H9 (cell line): Measurements from ENCODE around the gene APOOL. TPM values are rescaled to one million over a fixed set of nuclear protein-coding genes. Genes with fewer than 3 reads are reported as not detected.

ENCODE experiments used
- DNase-seq: peaks from one replicate; pipeline ENCODE4 v3.0.0-alpha.2; 2017
- H2AFZ ChIP-seq: one replicate; pipeline ENCODE4 v1.6.1; 2013; ENCODE audit warnings: mild to moderate bottlenecking, low read length, control low read depth, moderate library complexity
- H2AK5ac ChIP-seq: 2 replicates; pipeline ENCODE4 v1.6.1; 2013; ENCODE audit warnings: low read length, control low read depth, mixed read lengths; ENCODE audit not compliant: insufficient read length
- H2BK120ac ChIP-seq: one replicate; pipeline ENCODE4 v1.6.1; 2013; ENCODE audit warnings: low read depth, mild to moderate bottlenecking, low read length, control low read depth, inconsistent platforms; ENCODE audit not compliant: poor library complexity, severe bottlenecking
- H2BK12ac ChIP-seq: 2 replicates; pipeline ENCODE4 v1.6.1; 2013; ENCODE audit warnings: low read length, control low read depth, mixed read lengths, low read depth; ENCODE audit not compliant: insufficient read length
- H2BK15ac ChIP-seq: 2 replicates; pipeline ENCODE4 v1.6.1; 2013; ENCODE audit warnings: low read depth, low read length, control low read depth
- H2BK20ac ChIP-seq: one replicate; pipeline ENCODE4 v1.6.1; 2013; ENCODE audit warnings: low read depth, mild to moderate bottlenecking, low read length, control low read depth, inconsistent platforms; ENCODE audit not compliant: poor library complexity, severe bottlenecking
- H2BK5ac ChIP-seq: 2 replicates; pipeline ENCODE4 v1.6.1; 2013; ENCODE audit warnings: low read length, control low read depth, mixed read lengths; ENCODE audit not compliant: insufficient read length
- H3K14ac ChIP-seq: 2 replicates; pipeline ENCODE4 v1.6.1; 2013; ENCODE audit warnings: low read length, control low read depth; ENCODE audit not compliant: insufficient read depth
- H3K18ac ChIP-seq: 2 replicates; pipeline ENCODE4 v1.6.1; 2013; ENCODE audit warnings: low read depth, mild to moderate bottlenecking, mixed read lengths, low read length, control low read depth; ENCODE audit not compliant: insufficient read length
- H3K23ac ChIP-seq: 2 replicates; pipeline ENCODE4 v1.6.1; 2013; ENCODE audit warnings: low read length, control low read depth, mixed read lengths, low read depth; ENCODE audit not compliant: insufficient read length
- H3K23me2 ChIP-seq: 2 replicates; pipeline ENCODE4 v1.6.1; 2013; ENCODE audit warnings: low read depth, mild to moderate bottlenecking, mixed read lengths, low read length, control low read depth; ENCODE audit not compliant: insufficient read length, poor library complexity, severe bottlenecking
- H3K27ac ChIP-seq: 2 replicates; pipeline ENCODE4 v1.5.1; 2013; ENCODE audit warnings: low read length, control low read depth, mixed read lengths, low read depth; ENCODE audit not compliant: insufficient read length
- H3K27me3 ChIP-seq: 2 replicates; pipeline ENCODE4 v1.6.1; 2013; ENCODE audit warnings: low read length, control low read depth, inconsistent platforms; ENCODE audit not compliant: insufficient read depth
- H3K4ac ChIP-seq: 2 replicates; pipeline ENCODE4 v1.6.1; 2013; ENCODE audit warnings: low read depth, mild to moderate bottlenecking, control low read depth, inconsistent platforms, low read length, moderate library complexity
- H3K4me1 ChIP-seq: 2 replicates; pipeline ENCODE4 v1.6.1; 2013; ENCODE audit warnings: low read length, control low read depth, inconsistent platforms; ENCODE audit not compliant: insufficient read depth
- H3K4me2 ChIP-seq: 2 replicates; pipeline ENCODE4 v1.6.1; 2013; ENCODE audit warnings: low read length, control low read depth, mixed read lengths; ENCODE audit not compliant: insufficient read length, insufficient read depth
- H3K56ac ChIP-seq: 2 replicates; pipeline ENCODE4 v1.6.1; 2013; ENCODE audit warnings: low read depth, mild to moderate bottlenecking, mixed read lengths, low read length, control low read depth; ENCODE audit not compliant: insufficient read length
- H3K79me1 ChIP-seq: 2 replicates; pipeline ENCODE4 v1.6.1; 2013; ENCODE audit warnings: low read depth, mild to moderate bottlenecking, moderate library complexity, low read length, control low read depth, inconsistent platforms; ENCODE audit not compliant: insufficient read depth, poor library complexity, severe bottlenecking
- H3K79me2 ChIP-seq: 2 replicates; pipeline ENCODE4 v1.6.1; 2013; ENCODE audit warnings: low read length, control low read depth, inconsistent platforms; ENCODE audit not compliant: insufficient read depth
- H3K9ac ChIP-seq: 2 replicates; pipeline ENCODE4 v1.6.1; 2013; ENCODE audit warnings: low read length, control low read depth, mixed read lengths; ENCODE audit not compliant: insufficient read length; ENCODE audit errors: extremely low read depth
- H3K9me3 ChIP-seq: one replicate; pipeline ENCODE4 v1.6.1; 2013; ENCODE audit warnings: low read depth, low read length, inconsistent platforms; ENCODE audit not compliant: control insufficient read depth
- H3T11ph ChIP-seq: one replicate; pipeline ENCODE4 v1.6.1; 2013; ENCODE audit warnings: mild to moderate bottlenecking, low read length, control low read depth, inconsistent platforms
- H4K20me1 ChIP-seq: one replicate; pipeline ENCODE4 v1.6.1; 2013; ENCODE audit not compliant: control insufficient read depth, insufficient read length, insufficient read depth
- H4K5ac ChIP-seq: 2 replicates; pipeline ENCODE4 v1.6.1; 2013; ENCODE audit warnings: low read depth, mild to moderate bottlenecking, mixed read lengths, low read length, control low read depth; ENCODE audit not compliant: insufficient read length
- H4K8ac ChIP-seq: replicated peaks from 2 replicates; pipeline ENCODE4 v1.6.1; 2013; ENCODE audit warnings: low read length, control low read depth, mixed read lengths, low read depth; ENCODE audit not compliant: insufficient read length
- H4K91ac ChIP-seq: 2 replicates; pipeline ENCODE4 v1.6.1; 2013; ENCODE audit warnings: low read depth, mild to moderate bottlenecking, moderate library complexity, mixed read lengths, low read length, control low read depth; ENCODE audit not compliant: insufficient read length
- H3K27ac Mint-ChIP-seq, 3 experiments: 2 replicates in 2 of 3; 3 replicates in 1 of 3; pipeline ENCODE4 v1.8.0; 2020 to 2021; ENCODE audit warnings: mixed read lengths in 3 of 3, mild to moderate bottlenecking in 1 of 3, moderate library complexity in 1 of 3
- H3K27me3 Mint-ChIP-seq: 2 replicates; pipeline ENCODE4 v1.8.0; 2021; ENCODE audit warnings: low read depth, mild to moderate bottlenecking, moderate library complexity, mixed read lengths
- H3K36me3 Mint-ChIP-seq, 3 experiments: 2 replicates in 2 of 3; 3 replicates in 1 of 3; pipeline ENCODE4 v1.8.0; 2020 to 2021; ENCODE audit warnings: low read depth in 3 of 3, mixed read lengths in 3 of 3; ENCODE audit not compliant: insufficient read depth in 1 of 3
- H3K4me1 Mint-ChIP-seq, 2 experiments: 2 replicates each; pipeline ENCODE4 v1.8.0; 2020; ENCODE audit warnings: mixed read lengths in 2 of 2
- H3K4me3 Mint-ChIP-seq, 2 experiments: 2 replicates in 1 of 2; 3 replicates in 1 of 2; pipeline ENCODE4 v1.8.0; 2020 to 2021; ENCODE audit warnings: mild to moderate bottlenecking in 2 of 2, mixed read lengths in 2 of 2, moderate library complexity in 1 of 2
- H3K9me3 Mint-ChIP-seq, 2 experiments: 2 replicates in 1 of 2; 3 replicates in 1 of 2; pipeline ENCODE4 v1.8.0; 2020; ENCODE audit warnings: mild to moderate bottlenecking in 2 of 2, mixed read lengths in 2 of 2, moderate library complexity in 1 of 2
- total RNA-seq: library from RNA; stranded (reverse); gene quantifications from 2 replicates; pipeline ENCODE4 v1.2.1, GENCODE V29; 2021
- TF ChIP-seq, protein P1 (sequence below): fragments of 200-600 bp; sonication (generic); conservative IDR thresholded peaks from 3 replicates; pipeline ENCODE4 v1.8.0; 2021; ENCODE audit warnings: antibody characterized with exemption, mild to moderate bottlenecking

The APOOL gene
- total RNA-seq, 1 experiment from 2014 or later = 8.0 TPM

DNA sequence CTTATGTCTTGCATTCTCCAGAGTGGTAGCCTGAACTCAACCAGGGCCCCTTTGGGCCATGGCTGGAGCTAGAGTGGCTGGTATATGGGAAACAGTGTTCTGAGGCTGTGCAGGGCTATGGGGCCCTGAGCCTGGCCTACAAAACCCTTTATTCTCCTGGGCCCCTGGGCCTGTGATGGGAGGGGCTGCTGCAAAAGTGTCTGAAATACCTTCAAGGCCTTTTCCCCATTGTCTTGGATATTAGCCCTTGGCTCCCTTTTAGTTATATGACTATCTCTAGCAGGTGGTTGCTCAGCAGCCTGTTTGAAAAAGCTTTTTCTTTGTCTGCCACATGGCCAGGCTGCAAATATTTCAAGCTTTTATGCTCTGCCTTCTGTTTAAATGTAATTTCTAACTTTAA, 22.5 kb downstream of the APOOL start:
- H3K27ac Mint-ChIP-seq = no peak overlapping the region
- H3K23me2 ChIP-seq = no peaks in the 10 kb centered on the region
- H3K9ac ChIP-seq = no peak overlapping the region
- H3T11ph ChIP-seq = no peak overlapping the region
- H2BK15ac ChIP-seq = no peak overlapping the region
- no peak overlapping the region for H3K56ac ChIP-seq
- peak; percentile 40 for DNase-seq
- no peak overlapping the region for H4K5ac ChIP-seq
- H4K20me1 ChIP-seq = no peaks in the 10 kb centered on the region
- H3K4me3 Mint-ChIP-seq = no peak overlapping the region
- peaks cover 26% of the 10 kb centered on the region for H3K9me3 ChIP-seq
- no peak overlapping the region for H3K27ac ChIP-seq
- peaks cover 46 to 57% of the 10 kb centered on the region in 2 experiments for H3K9me3 Mint-ChIP-seq
- H3K4me1 ChIP-seq = no peaks in the 10 kb centered on the region
- H2BK12ac ChIP-seq = no peak overlapping the region
- H2BK5ac ChIP-seq = no peak overlapping the region
- H3K14ac ChIP-seq = no peak overlapping the region
- no peaks in the 10 kb centered on the region for H3K79me1 ChIP-seq
- no peak overlapping the region for H3K18ac ChIP-seq
- no peak overlapping the region for H3K23ac ChIP-seq
- no peak overlapping the region for H3K4ac ChIP-seq
- peaks cover 18 to 20% of the 10 kb centered on the region in 2 experiments for H3K4me1 Mint-ChIP-seq
- H3K79me2 ChIP-seq = no peaks in the 10 kb centered on the region
- TF ChIP-seq, protein P1, sequence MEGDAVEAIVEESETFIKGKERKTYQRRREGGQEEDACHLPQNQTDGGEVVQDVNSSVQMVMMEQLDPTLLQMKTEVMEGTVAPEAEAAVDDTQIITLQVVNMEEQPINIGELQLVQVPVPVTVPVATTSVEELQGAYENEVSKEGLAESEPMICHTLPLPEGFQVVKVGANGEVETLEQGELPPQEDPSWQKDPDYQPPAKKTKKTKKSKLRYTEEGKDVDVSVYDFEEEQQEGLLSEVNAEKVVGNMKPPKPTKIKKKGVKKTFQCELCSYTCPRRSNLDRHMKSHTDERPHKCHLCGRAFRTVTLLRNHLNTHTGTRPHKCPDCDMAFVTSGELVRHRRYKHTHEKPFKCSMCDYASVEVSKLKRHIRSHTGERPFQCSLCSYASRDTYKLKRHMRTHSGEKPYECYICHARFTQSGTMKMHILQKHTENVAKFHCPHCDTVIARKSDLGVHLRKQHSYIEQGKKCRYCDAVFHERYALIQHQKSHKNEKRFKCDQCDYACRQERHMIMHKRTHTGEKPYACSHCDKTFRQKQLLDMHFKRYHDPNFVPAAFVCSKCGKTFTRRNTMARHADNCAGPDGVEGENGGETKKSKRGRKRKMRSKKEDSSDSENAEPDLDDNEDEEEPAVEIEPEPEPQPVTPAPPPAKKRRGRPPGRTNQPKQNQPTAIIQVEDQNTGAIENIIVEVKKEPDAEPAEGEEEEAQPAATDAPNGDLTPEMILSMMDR = no peak
- no peak overlapping the region for H2BK20ac ChIP-seq
- no peak overlapping the region for H4K91ac ChIP-seq
- peaks cover 9 to 21% (median 17%) of the 10 kb centered on the region in 3 experiments for H3K36me3 Mint-ChIP-seq
- H3K4me2 ChIP-seq = no peak overlapping the region
- H3K27me3 Mint-ChIP-seq = no peaks in the 10 kb centered on the region
- no peak overlapping the region for H4K8ac ChIP-seq
- H2AK5ac ChIP-seq = no peak overlapping the region
- no peak overlapping the region for H2BK120ac ChIP-seq
- H3K27me3 ChIP-seq = no peaks in the 10 kb centered on the region
- H2AFZ ChIP-seq = no peak overlapping the region
